Karpas-422 (cell line): ENCODE results near the gene TMEM60. TPM values are rescaled to one million over a fixed set of nuclear protein-coding genes. Genes with fewer than 3 reads are reported as not detected.

Source experiments
- DNase-seq: peaks from one replicate; pipeline ENCODE4 v3.0.0-alpha.2; 2015
- H2AFZ ChIP-seq: fragments of 200-600 bp; sonication (generic); 2 replicates; pipeline ENCODE4 v1.6.1; 2014; ENCODE audit warnings: antibody characterized with exemption, low read length, mixed read lengths
- H3K27ac ChIP-seq: fragments of 200-600 bp; sonication (generic); 2 replicates; pipeline ENCODE4 v1.5.1; 2014; ENCODE audit warnings: mild to moderate bottlenecking, low read length, moderate library complexity
- H3K27me3 ChIP-seq: fragments of 200-600 bp; sonication (generic); 2 replicates; pipeline ENCODE4 v1.6.1; 2014; ENCODE audit warnings: low read length, mixed read lengths
- H3K36me3 ChIP-seq: fragments of 200-600 bp; sonication (generic); 2 replicates; pipeline ENCODE4 v1.6.1; 2014; ENCODE audit warnings: low read length, mixed read lengths; ENCODE audit not compliant: insufficient read depth
- H3K4me1 ChIP-seq: fragments of 200-600 bp; sonication (generic); 2 replicates; pipeline ENCODE4 v1.6.1; 2014; ENCODE audit warnings: mild to moderate bottlenecking, low read length, mixed read lengths
- H3K4me2 ChIP-seq: fragments of 200-600 bp; sonication (generic); 2 replicates; pipeline ENCODE4 v1.6.1; 2014; ENCODE audit warnings: low read length, low read depth, mild to moderate bottlenecking; ENCODE audit not compliant: poor library complexity, severe bottlenecking
- H3K4me3 ChIP-seq: fragments of 200-600 bp; sonication (generic); 2 replicates; pipeline ENCODE4 v1.5.1; 2014; ENCODE audit warnings: mild to moderate bottlenecking, antibody characterized with exemption, low read length, mixed read lengths
- H3K79me2 ChIP-seq: fragments of 200-600 bp; sonication (generic); 2 replicates; pipeline ENCODE4 v1.6.1; 2014; ENCODE audit warnings: mild to moderate bottlenecking, low read length, mixed read lengths
- H3K9ac ChIP-seq: fragments of 200-600 bp; sonication (generic); 2 replicates; pipeline ENCODE4 v1.6.0; 2014; ENCODE audit warnings: low read length
- H3K9me2 ChIP-seq: fragments of 200-600 bp; sonication (generic), shearing (Covaris generic); replicated peaks from 2 replicates; pipeline ENCODE4 v1.6.0; 2014; ENCODE audit warnings: mild to moderate bottlenecking, low read length, moderate library complexity; ENCODE audit not compliant: insufficient read depth
- H3K9me3 ChIP-seq: fragments of 300-700, 200-600 bp; sonication (generic); 2 replicates; pipeline ENCODE4 v1.6.1; 2014; ENCODE audit warnings: low read length, mixed read lengths
- H4K20me1 ChIP-seq: fragments of 200-600 bp; sonication (generic); 2 replicates; pipeline ENCODE4 v1.6.1; 2014; ENCODE audit warnings: mild to moderate bottlenecking, antibody characterized with exemption, low read length, low read depth; ENCODE audit not compliant: insufficient read depth
- total RNA-seq: library from RNA; depleted of rRNA; stranded (reverse); fragments of >200 nt; shearing (Covaris generic); gene quantifications from 2 replicates; pipeline ENCODE4 v1.2.3, GENCODE V29; 2014; ENCODE audit warnings: low replicate concordance

Gene TMEM60
- total RNA-seq, 1 experiment from 2014 or later, result 64.4 TPM

GRCh38 chr7:77796960-77797359 lies 1.3 kb downstream of the TMEM60 start:
- H3K9ac ChIP-seq, result peak overlapping the region; percentile 88

DNA sequence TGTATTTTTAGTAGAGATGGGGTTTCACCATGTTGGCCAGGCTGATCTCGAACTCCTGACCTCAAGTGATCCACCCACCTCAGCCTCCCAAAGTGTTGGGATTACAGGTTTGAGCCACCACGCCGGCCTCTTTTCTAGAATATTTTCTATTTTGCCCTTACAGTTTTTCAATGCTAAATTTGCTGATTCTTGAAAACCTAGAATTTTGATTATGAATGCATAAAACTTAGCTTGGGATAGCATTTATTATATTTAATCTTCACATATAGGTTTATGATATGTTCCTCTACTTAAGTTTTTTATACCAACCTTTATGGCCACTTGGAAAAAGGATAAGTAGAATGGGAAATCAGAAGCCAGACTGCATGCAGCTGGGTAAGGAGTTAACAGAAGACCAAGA lies 2.1 kb downstream of the TMEM60 start:
- H3K9ac ChIP-seq, result peak overlapping the region; percentile 88
- H4K20me1 ChIP-seq, result no peaks in the 10 kb centered on the region; the same call in 1 of the 2 replicates
- H3K4me1 ChIP-seq, result peaks cover 41% of the 10 kb centered on the region
- peak overlapping the region; percentile 85 for H3K27ac ChIP-seq
- DNase-seq, result no peak
- H2AFZ ChIP-seq, result no peak overlapping the region
- H3K4me3 ChIP-seq, result peak overlapping the region; percentile 84
- peaks cover 79% of the 10 kb centered on the region for H3K79me2 ChIP-seq
- H3K36me3 ChIP-seq, result peaks cover 26% of the 10 kb centered on the region
- no peaks in the 10 kb centered on the region for H3K9me3 ChIP-seq
- H3K9me2 ChIP-seq, result no peaks in the 10 kb centered on the region
- H3K27me3 ChIP-seq, result no peaks in the 10 kb centered on the region
- peak overlapping the region; percentile 66 for H3K4me2 ChIP-seq

More at GRCh38 chr7:77796960-77797359, 1.3 kb downstream of the TMEM60 start:
- H3K36me3 ChIP-seq, result peaks cover 30% of the 10 kb centered on the region
- H3K79me2 ChIP-seq, result peaks cover 88% of the 10 kb centered on the region
- H3K9me3 ChIP-seq, result no peaks in the 10 kb centered on the region
- no peaks in the 10 kb centered on the region; the same call in 1 of the 2 replicates for H4K20me1 ChIP-seq
- H3K27ac ChIP-seq, result peak overlapping the region; percentile 85
- H3K4me2 ChIP-seq, result peak overlapping the region; percentile 66
- H3K4me3 ChIP-seq, result peak overlapping the region; percentile 84
- peaks cover 43% of the 10 kb centered on the region for H3K4me1 ChIP-seq
- H2AFZ ChIP-seq, result no peak overlapping the region
- H3K9me2 ChIP-seq, result no peaks in the 10 kb centered on the region
- no peak for DNase-seq
- H3K27me3 ChIP-seq, result no peaks in the 10 kb centered on the region

DNA sequence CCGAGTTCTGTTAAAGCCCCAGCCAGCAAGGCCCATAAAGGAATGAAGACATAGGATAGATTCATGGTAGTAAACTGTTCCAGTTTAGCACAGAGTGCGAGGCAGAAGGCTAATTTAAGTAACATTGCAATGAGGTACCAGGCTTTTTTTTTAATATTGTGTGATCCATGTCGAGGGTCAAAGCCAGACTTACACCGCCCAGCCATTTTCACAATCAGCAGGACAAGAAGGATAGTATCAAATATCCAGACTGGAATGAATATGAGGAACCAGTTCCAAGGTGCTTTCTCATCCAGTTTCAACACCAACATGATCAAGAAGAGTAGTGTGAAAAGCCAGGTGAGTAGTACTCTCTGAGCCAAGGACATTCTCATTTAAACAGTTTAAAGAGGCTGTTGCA lies 4.2 kb downstream of the TMEM60 start:
- Histone ChIP-seq H3K36me3 (peaks cover 18% of the 10 kb centered on the region), H3K9ac (no peak overlapping the region), H4K20me1 (no peaks in the 10 kb centered on the region; the same call in 1 of the 2 replicates), H3K27ac (peak overlapping the region; percentile 35), H3K79me2 (peaks cover 58% of the 10 kb centered on the region), H3K9me2 (no peaks in the 10 kb centered on the region), H3K9me3 (no peaks in the 10 kb centered on the region), H3K4me3 (no peak overlapping the region), H3K4me1 (peaks cover 26% of the 10 kb centered on the region), H3K4me2 (no peak overlapping the region), H2AFZ (no peak overlapping the region), H3K27me3 (no peaks in the 10 kb centered on the region)
- DNase-seq, result no peak

DNA sequence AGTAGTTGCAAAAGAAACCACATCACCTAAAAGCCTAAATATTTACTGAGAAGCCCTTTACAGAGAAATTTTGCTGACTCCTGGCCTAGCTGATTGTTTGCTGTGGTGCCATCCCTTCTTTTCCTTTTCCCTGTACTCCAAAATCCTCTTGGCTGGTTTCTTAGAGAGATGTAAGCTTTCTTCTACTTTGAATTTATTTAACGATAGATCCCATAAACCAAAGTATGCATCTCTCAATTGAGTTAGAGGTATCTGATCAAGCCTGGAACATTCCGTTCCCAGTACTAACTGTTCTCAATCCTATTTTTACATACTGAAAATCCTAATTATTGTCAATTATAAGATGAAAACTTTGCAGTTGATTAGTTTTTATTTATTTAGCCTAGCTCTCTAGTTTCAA lies 6.3 kb downstream of the TMEM60 start:
- Histone ChIP-seq H3K27ac (peak overlapping the region; percentile 49), H4K20me1 (no peaks in the 10 kb centered on the region), H3K4me2 (no peak overlapping the region), H2AFZ (no peak overlapping the region), H3K9me3 (no peaks in the 10 kb centered on the region), H3K9ac (no peak overlapping the region), H3K4me1 (peaks cover 24% of the 10 kb centered on the region), H3K9me2 (no peaks in the 10 kb centered on the region), H3K27me3 (no peaks in the 10 kb centered on the region), H3K79me2 (peaks cover 42% of the 10 kb centered on the region), H3K4me3 (no peak overlapping the region), H3K36me3 (peaks cover 18% of the 10 kb centered on the region)
- DNase-seq, result no peak

DNA sequence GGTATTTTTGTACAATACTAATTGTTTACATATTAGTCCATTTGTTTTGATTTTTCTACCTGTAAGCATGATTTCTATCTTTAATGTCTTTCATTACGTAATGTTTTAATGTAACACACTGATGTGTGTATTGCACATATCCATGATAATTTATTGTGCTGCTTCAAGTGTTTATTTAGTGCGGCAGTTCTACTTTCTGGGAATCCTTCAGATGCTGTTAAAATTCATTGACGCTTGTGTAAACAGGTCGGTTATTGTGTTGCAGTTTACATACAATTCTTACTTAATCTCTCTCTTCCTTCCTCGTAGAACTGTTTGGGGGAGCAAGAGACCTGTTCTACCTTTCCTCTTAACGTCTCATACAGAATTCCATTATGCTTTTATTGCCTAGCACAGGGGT lies 6.9 kb downstream of the TMEM60 start:
- Histone ChIP-seq H3K9me3 (no peaks in the 10 kb centered on the region), H3K4me1 (peaks cover 18% of the 10 kb centered on the region), H4K20me1 (no peaks in the 10 kb centered on the region), H2AFZ (no peak overlapping the region), H3K4me2 (no peak overlapping the region), H3K4me3 (no peak overlapping the region), H3K36me3 (peaks cover 18% of the 10 kb centered on the region), H3K9me2 (no peaks in the 10 kb centered on the region), H3K27ac (no peak overlapping the region), H3K79me2 (peaks cover 36% of the 10 kb centered on the region), H3K9ac (no peak overlapping the region), H3K27me3 (no peaks in the 10 kb centered on the region)
- DNase-seq, result no peak

- Histone ChIP-seq H3K9ac (no peak overlapping the region), H3K9me3 (no peaks in the 10 kb centered on the region), H3K4me3 (no peak overlapping the region), H3K4me1 (peaks cover 3% of the 10 kb centered on the region; the same call in 1 of the 2 replicates), H3K27me3 (no peaks in the 10 kb centered on the region), H3K36me3 (0 out of 2 replicates have a peak, but pooled peaks cover 4% of the 10 kb centered on the region), H4K20me1 (no peaks in the 10 kb centered on the region), H3K9me2 (no peaks in the 10 kb centered on the region), H3K79me2 (peaks cover 12% of the 10 kb centered on the region), H3K4me2 (no peak overlapping the region), H2AFZ (no peak overlapping the region), H3K27ac (no peak overlapping the region)
- no peak for DNase-seq
Measured at GRCh38 chr7:77788327-77788902, 9.8 kb downstream of the TMEM60 start.

GRCh38 chr7:77786741-77787140 lies 11.5 kb downstream of the TMEM60 start:
- H3K36me3 ChIP-seq, result peaks cover 16% of the 10 kb centered on the region; the same call in 1 of the 2 replicates
- no peak overlapping the region for H3K9ac ChIP-seq
- no peak for DNase-seq
- H3K4me2 ChIP-seq, result no peak overlapping the region
- H2AFZ ChIP-seq, result no peak overlapping the region
- no peaks in the 10 kb centered on the region for H4K20me1 ChIP-seq
- H3K9me2 ChIP-seq, result no peaks in the 10 kb centered on the region
- no peak overlapping the region for H3K27ac ChIP-seq
- peaks cover 15% of the 10 kb centered on the region for H3K79me2 ChIP-seq
- H3K9me3 ChIP-seq, result no peaks in the 10 kb centered on the region
- H3K27me3 ChIP-seq, result no peaks in the 10 kb centered on the region
- peaks cover 3% of the 10 kb centered on the region; the same call in 1 of the 2 replicates for H3K4me1 ChIP-seq
- no peak overlapping the region for H3K4me3 ChIP-seq

DNA sequence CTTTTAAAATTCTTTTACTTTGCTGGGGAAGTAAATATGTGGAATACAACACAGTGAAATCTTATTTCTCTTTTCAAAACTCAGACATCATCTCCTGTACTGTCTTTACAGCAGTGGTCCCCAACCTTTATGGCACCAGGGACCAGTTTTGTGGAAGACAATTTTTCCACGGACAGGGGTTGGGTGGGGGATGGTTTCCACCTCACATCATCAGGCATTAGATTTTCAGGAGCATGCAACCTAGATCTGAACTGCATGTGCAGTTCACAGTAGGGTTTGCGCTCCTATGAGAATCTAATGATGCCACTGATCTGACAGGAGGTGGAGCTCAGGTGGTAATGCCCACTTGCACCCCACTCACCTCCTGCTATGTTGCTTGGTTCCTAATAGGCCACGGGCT lies 12.2 kb downstream of the TMEM60 start:
- Histone ChIP-seq H3K27ac (no peak overlapping the region), H3K9me2 (no peaks in the 10 kb centered on the region), H3K27me3 (no peaks in the 10 kb centered on the region), H3K9ac (no peak overlapping the region), H3K79me2 (peaks cover 19% of the 10 kb centered on the region), H3K4me1 (peaks cover 3% of the 10 kb centered on the region; the same call in 1 of the 2 replicates), H3K36me3 (peaks cover 20% of the 10 kb centered on the region; the same call in 1 of the 2 replicates), H4K20me1 (no peaks in the 10 kb centered on the region), H3K4me3 (no peak overlapping the region), H2AFZ (no peak overlapping the region), H3K9me3 (no peaks in the 10 kb centered on the region), H3K4me2 (no peak overlapping the region)
- no peak for DNase-seq
